PC-3 (cell line): Measurements from ENCODE around the gene ROPN1L. TPM values are rescaled to one million over a fixed set of nuclear protein-coding genes. Genes with fewer than 3 reads are reported as not detected.
A peak's percentile ranks its signal among the peaks of the same experiment; 100 is the strongest.

Source experiments
- ATAC-seq: fragments of 200-7000 bp; cut with Tn5 transposase; 2 replicates; pipeline ENCODE4 v1.9.1; 2020; ENCODE audit warnings: mild to moderate bottlenecking, moderate library complexity
- BruUV-seq: library from RNA; stranded (reverse); fragments of 400-500 nt; replicated peaks from 2 replicates; lab custom pipeline; 2021; lab: Mats Ljungman, UMichigan
- CTCF ChIA-PET: fragments of 300-600 bp; sonication (Branson Sonifier 250); formaldehyde crosslinking; loops from one replicate; lab custom pipeline; 2022; ENCODE audit warnings: antibody characterized with exemption; lab: Charles Lee
- POLR2A ChIA-PET: fragments of 300-600 bp; sonication (Branson Sonifier 250); formaldehyde crosslinking; loops from one replicate; lab custom pipeline; 2022; ENCODE audit warnings: antibody characterized with exemption; ENCODE audit not compliant: unreplicated experiment; lab: Charles Lee
- DNase-seq: peaks from one replicate; pipeline ENCODE4 v3.0.0-alpha.2; 2015
- H2AFZ ChIP-seq: fragments of 300-600 bp; sonication (generic); 2 replicates; pipeline ENCODE4 v1.6.0; 2016; ENCODE audit warnings: antibody characterized with exemption, low read length
- H3F3A ChIP-seq: fragments of 300-600 bp; sonication (generic); one replicate; pipeline ENCODE4 v1.6.0; 2017; ENCODE audit warnings: antibody characterized with exemption, low read length, control low read depth, mild to moderate bottlenecking; ENCODE audit not compliant: unreplicated experiment
- H3K27ac ChIP-seq: fragments of 300-600 bp; sonication (generic); 2 replicates; pipeline ENCODE4 v1.5.1; 2016; ENCODE audit warnings: mild to moderate bottlenecking, low read length
- H3K27me3 ChIP-seq: fragments of 300-600 bp; sonication (generic); 2 replicates; pipeline ENCODE4 v1.6.1; 2016; ENCODE audit warnings: low read length, mixed read lengths
- H3K36me3 ChIP-seq: fragments of 300-600 bp; sonication (generic); 2 replicates; pipeline ENCODE4 v1.6.1; 2016; ENCODE audit warnings: low read depth, mixed run types, low read length, mixed read lengths
- H3K4me1 ChIP-seq: fragments of 300-600 bp; sonication (generic); 2 replicates; pipeline ENCODE4 v1.5.1; 2016; ENCODE audit warnings: low read length; ENCODE audit not compliant: insufficient read depth
- H3K4me2 ChIP-seq: fragments of 300-600 bp; sonication (generic); 2 replicates; pipeline ENCODE4 v1.6.0; 2016; ENCODE audit warnings: low read length
- H3K4me3 ChIP-seq: fragments of 300-600 bp; sonication (generic); 2 replicates; pipeline ENCODE4 v1.5.1; 2016; ENCODE audit warnings: mild to moderate bottlenecking, low read length, mixed read lengths
- H3K79me2 ChIP-seq: fragments of 300-600 bp; sonication (generic); 2 replicates; pipeline ENCODE4 v1.6.1; 2017; ENCODE audit warnings: low read length, mixed read lengths
- H3K9ac ChIP-seq: fragments of 300-600 bp; sonication (generic); 2 replicates; pipeline ENCODE4 v1.6.0; 2016; ENCODE audit warnings: mild to moderate bottlenecking, low read length
- H3K9me2 ChIP-seq: fragments of 300-600 bp; sonication (generic); replicated peaks from 2 replicates; pipeline ENCODE4 v1.6.1; 2016; ENCODE audit warnings: mixed run types, low read length, mixed read lengths
- H3K9me3 ChIP-seq: fragments of 300-600 bp; sonication (generic); 2 replicates; pipeline ENCODE4 v1.6.1; 2016; ENCODE audit warnings: low read length, mixed read lengths
- H4K20me1 ChIP-seq: fragments of 300-600 bp; sonication (generic); 2 replicates; pipeline ENCODE4 v1.6.1; 2016; ENCODE audit warnings: low read length, mixed read lengths
- EZH2 ChIP-seq: fragments of 300-600 bp; sonication (generic); IDR thresholded peaks from one replicate; pipeline ENCODE4 v1.6.1; 2017; ENCODE audit warnings: antibody characterized with exemption, mild to moderate bottlenecking, low read length; ENCODE audit not compliant: unreplicated experiment
- EZH2phosphoT487 ChIP-seq: fragments of 300-600 bp; sonication (generic); IDR thresholded peaks from 2 replicates; pipeline ENCODE4 v1.6.1; 2018; ENCODE audit warnings: mild to moderate bottlenecking, antibody characterized with exemption, low read length, borderline replicate concordance
- intact Hi-C: fragments of 100-400 bp; cut with micrococcal nuclease; formaldehyde crosslinking; loops from 2 replicates; pipeline ENCODE4 v1.9.0; 2023
- total RNA-seq: library from RNA; depleted of rRNA; stranded (reverse); fragments of >200 nt; gene quantifications from 2 replicates; pipeline ENCODE4 v1.2.3, GENCODE V29; 2014
- TF ChIP-seq, protein P1 (sequence below): fragments of 300-600 bp; sonication (generic); conservative IDR thresholded peaks from 2 replicates; pipeline ENCODE4 v1.5.1; 2017; ENCODE audit warnings: antibody characterized with exemption, low read depth, mild to moderate bottlenecking, low read length

Gene ROPN1L
- total RNA-seq, 1 experiment from 2014 or later: 0.95 TPM

DNA sequence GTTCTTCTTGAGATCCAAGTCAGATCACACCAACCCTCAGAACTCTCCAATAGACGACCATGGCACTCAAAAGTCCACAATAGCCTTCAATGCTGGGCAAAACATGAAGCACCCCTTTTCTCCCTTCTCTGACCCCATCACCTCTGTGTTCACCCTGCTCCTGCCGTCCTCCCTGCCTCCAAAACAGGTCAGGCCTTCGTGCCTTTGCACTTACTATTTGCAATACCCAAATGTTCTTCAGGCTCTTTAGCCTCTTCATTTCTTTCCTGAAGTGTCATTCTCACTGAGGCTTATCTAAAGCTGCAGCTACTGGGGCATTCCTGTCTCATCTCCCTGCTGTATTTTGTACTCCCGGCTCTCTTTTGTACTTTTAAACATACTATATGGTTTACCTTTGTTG, 2.0 kb upstream of the ROPN1L start:
- ATAC-seq (no peak), DNase-seq (no peak)
- no peak overlapping the region for H3K4me3 ChIP-seq
- H3K9ac ChIP-seq: no peak overlapping the region
- CTCF ChIA-PET: no interaction called here
- no TSS peak for BruUV-seq
- POLR2A ChIA-PET: no interaction called here
- peaks cover 15% of the 10 kb centered on the region for H3F3A ChIP-seq
- H4K20me1 ChIP-seq: no peaks in the 10 kb centered on the region
- H3K4me2 ChIP-seq: no peak overlapping the region
- H2AFZ ChIP-seq: no peak overlapping the region
- TF ChIP-seq EZH2: no peak
- TF ChIP-seq, protein P1, sequence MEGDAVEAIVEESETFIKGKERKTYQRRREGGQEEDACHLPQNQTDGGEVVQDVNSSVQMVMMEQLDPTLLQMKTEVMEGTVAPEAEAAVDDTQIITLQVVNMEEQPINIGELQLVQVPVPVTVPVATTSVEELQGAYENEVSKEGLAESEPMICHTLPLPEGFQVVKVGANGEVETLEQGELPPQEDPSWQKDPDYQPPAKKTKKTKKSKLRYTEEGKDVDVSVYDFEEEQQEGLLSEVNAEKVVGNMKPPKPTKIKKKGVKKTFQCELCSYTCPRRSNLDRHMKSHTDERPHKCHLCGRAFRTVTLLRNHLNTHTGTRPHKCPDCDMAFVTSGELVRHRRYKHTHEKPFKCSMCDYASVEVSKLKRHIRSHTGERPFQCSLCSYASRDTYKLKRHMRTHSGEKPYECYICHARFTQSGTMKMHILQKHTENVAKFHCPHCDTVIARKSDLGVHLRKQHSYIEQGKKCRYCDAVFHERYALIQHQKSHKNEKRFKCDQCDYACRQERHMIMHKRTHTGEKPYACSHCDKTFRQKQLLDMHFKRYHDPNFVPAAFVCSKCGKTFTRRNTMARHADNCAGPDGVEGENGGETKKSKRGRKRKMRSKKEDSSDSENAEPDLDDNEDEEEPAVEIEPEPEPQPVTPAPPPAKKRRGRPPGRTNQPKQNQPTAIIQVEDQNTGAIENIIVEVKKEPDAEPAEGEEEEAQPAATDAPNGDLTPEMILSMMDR: no peak
- H3K79me2 ChIP-seq: no peaks in the 10 kb centered on the region
- no peaks in the 10 kb centered on the region for H3K9me3 ChIP-seq
- no peaks in the 10 kb centered on the region for H3K9me2 ChIP-seq
- H3K4me1 ChIP-seq: peaks cover 15% of the 10 kb centered on the region
- intact Hi-C loops: no loop called here
- peaks cover 21% of the 10 kb centered on the region; the same call in 1 of the 2 replicates for H3K36me3 ChIP-seq
- H3K27me3 ChIP-seq: no peaks in the 10 kb centered on the region
- no peak overlapping the region for H3K27ac ChIP-seq

DNA sequence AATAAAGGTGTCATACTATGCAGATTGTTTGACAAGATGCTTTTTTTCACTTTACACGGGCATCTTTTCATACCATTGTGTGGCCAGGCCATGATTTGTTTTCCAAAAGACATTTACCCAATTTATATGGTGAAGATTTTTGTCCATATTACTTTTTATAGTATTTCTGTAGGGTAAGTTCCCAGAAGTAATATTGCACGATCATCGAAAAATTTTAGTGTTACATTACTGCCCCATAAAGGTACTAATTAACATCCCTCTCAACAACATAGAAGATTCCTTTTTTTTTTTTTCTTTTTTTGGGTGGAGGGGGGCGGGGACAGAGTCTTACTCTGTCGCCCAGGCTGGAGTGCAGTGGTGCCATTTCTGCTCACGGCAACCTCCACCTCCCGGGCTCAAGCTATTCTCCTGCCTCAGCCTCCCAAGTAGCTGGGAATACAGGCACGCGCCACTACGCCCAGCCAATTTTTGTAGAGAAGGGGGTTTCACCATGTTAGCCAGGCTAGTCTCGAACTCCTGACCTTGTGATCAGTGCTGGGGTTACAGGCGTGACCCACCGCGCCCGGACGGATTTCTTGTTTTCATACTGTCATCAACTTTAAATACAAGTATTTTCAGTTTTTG, 1.2 kb upstream of the ROPN1L start:
- TF ChIP-seq EZH2phosphoT487 (no peak), EZH2 (no peak)
- TF ChIP-seq, protein P1: no peak
- no peak overlapping the region for H3K27ac ChIP-seq
- H3F3A ChIP-seq: peaks cover 15% of the 10 kb centered on the region
- CTCF ChIA-PET: no interaction called here
- H3K4me2 ChIP-seq: peak overlapping the region; percentile 89
- no peak overlapping the region for H2AFZ ChIP-seq
- H3K9ac ChIP-seq: no peak overlapping the region
- BruUV-seq: no TSS peak
- no peak for DNase-seq
- H3K4me1 ChIP-seq: peaks cover 15% of the 10 kb centered on the region
- no peaks in the 10 kb centered on the region for H3K79me2 ChIP-seq
- no peaks in the 10 kb centered on the region for H3K27me3 ChIP-seq
- H3K9me2 ChIP-seq: no peaks in the 10 kb centered on the region
- H3K4me3 ChIP-seq: peak overlapping the region; percentile 69; the same call in 1 of the 2 replicates
- ATAC-seq: no peak
- H3K9me3 ChIP-seq: no peaks in the 10 kb centered on the region
- POLR2A ChIA-PET: no interaction called here
- H3K36me3 ChIP-seq: peaks cover 16% of the 10 kb centered on the region; the same call in 1 of the 2 replicates
- no peaks in the 10 kb centered on the region for H4K20me1 ChIP-seq
- intact Hi-C loops: no loop called here

DNA sequence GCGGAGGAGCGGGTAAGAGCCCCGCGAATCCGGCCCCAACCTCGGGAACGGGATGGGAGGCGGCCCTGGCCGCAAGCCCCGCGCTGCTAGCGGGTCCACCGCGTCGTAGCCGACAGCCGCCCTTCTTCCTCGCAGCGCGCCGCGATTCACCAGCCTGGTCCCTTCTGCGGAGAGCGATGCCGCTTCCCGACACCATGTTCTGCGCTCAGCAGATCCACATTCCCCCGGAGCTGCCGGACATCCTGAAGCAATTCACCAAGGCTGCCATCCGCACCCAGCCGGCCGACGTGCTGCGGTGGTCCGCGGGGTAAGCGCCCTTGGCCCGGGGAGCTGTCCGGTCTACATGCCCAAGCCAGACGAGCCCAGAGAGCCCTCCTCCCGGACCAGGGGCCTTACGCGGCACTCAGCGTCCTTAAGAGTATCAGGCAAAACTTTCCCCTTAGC, 335 bp downstream of the ROPN1L start:
- Histone ChIP-seq H3K9me3 (no peaks in the 10 kb centered on the region), H3K9ac (peak overlapping the region; percentile 12), H2AFZ (peak overlapping the region; percentile 82), H3K79me2 (no peaks in the 10 kb centered on the region), H3K4me2 (peak overlapping the region; percentile 89), H3K36me3 (peaks cover 10% of the 10 kb centered on the region; the same call in 1 of the 2 replicates), H3K4me1 (peaks cover 15% of the 10 kb centered on the region), H3K27ac (no peak overlapping the region), H3K27me3 (no peaks in the 10 kb centered on the region), H3F3A (peaks cover 15% of the 10 kb centered on the region), H3K9me2 (no peaks in the 10 kb centered on the region), H4K20me1 (no peaks in the 10 kb centered on the region), H3K4me3 (peak overlapping the region; percentile 69)
- TF ChIP-seq EZH2 (no peak), EZH2phosphoT487 (no peak)
- TF ChIP-seq, protein P1: no peak
- no peak for DNase-seq
- ChIA-PET POLR2A (interaction anchor here (0.5 to 0.6 kb wide), 2 partner anchors 90 to 135 kb away, joined by 3 to 9 read pairs; no protein-coding TSS in a partner anchor), CTCF (interaction anchor here (0.6 to 1.1 kb wide), 3 partner anchors 11 to 610 kb away, joined by 3 to 5 read pairs (median 4); no protein-coding TSS in a partner anchor)
- BruUV-seq: no TSS peak
- peak; percentile 56 for ATAC-seq
- intact Hi-C loops: no loop called here
